ENCODE measurements around the gene NQO2.
"Not testable (repeated sequence)": the region's sequence is repeated elsewhere in the genome, so short reads cannot be mapped to it uniquely, and the experiment has no call there.

The NQO2 gene

DNA sequence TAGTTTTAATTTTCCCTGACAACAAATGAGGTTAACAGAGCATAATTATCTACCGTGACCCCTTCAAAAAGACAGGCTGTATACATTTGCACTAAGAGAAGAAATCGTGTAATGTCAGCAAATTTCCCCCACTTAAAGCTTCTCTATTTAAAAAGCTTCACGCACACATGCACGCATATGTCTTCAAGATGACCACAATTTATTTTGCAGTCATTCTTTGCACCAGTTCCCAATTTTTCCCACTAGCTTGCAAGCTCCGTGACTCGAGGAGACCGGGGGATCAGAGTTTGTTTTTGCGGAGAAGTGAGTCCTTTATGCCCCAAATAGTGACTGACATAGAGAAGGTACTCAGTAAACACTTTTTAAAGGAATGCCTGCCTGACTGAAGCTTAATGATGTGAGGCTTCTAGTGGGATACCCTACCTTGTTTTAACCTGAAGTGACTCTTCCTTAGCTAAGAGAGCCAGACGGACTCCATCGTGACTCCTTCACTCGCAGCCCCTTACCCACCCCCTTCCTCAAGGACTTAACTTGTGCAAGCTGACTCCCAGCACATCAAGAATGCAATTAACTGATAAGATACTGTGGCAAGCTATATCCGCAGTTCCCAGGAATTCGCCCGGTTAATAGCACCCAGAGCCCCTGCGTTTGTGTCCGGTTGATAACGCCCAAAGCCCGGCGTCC lies 9.3 kb upstream of the NQO2 start:
- DNase-seq: peak; percentile 56

DNA sequence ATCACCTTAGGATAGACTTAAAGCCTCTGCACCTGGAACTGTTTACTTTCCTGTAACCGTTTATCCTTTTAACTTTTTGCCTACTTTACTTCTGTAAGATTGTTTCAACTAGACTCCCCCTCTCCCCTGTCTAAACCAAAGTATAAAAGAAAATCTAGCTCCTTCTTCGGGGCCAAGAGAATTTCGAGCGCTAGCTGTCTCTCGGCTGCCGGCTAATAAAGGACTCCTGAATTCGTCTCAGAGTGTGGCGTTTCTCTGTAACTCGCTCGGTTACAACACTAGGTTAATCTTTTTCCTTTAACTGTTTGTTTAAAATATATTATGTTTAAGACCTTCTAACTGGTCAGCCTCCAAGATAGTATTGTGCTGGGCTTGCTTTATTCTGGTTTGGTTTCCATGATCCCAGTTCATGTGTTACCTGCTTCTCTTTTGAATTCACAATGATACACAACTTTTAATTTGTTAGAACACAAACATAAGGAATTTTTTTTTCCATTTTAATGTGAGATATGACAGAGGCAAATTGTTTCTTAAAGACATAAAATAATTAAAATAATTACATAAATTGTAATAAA lies 8.7 kb upstream of the NQO2 start:
- DNase-seq: no peak

- DNase-seq: no peak
Observed at GRCh38 chr6:2992330-2992979, 7.2 kb upstream of the NQO2 start.

DNA sequence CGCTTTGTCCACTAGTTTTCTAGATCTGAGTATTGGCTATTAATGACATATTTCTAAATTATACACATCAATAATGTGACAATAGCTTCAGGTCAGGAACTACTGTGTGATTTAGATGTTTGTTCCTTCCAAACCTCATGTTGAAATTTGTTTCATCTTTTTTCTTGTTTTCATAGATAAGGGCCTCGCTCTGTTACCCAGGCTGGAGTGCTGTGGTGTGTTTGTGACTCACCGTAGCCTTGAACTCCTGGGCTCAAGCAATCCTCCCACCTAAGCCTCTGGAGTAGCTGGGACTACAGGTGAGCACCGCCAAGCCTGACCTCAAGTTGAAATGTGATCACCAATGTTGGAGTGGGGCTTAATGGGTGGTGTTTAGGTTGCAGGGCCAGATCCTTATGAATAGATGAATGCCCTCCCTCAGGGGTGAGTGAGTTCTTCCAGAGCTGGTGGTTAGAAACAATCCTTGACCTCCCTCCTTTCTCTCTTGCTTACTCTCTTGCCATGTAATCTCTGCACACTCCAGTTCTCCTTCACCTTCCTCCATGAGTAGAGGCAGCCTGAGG lies 5.9 kb upstream of the NQO2 start:
- DNase-seq: no peak

- DNase-seq: not testable (repeated sequence)
Observed at GRCh38 chr6:2998249-2998997, 1.3 kb upstream of the NQO2 start.

- DNase-seq: peak; percentile 79
Observed at GRCh38 chr6:2998998-2999617, 586 bp upstream of the NQO2 start.

- DNase-seq: no peak
Observed at GRCh38 chr6:3001146-3001772, 1.6 kb downstream of the NQO2 start.

- DNase-seq: peak; percentile 86
Observed at GRCh38 chr6:3001773-3002293, 2.1 kb downstream of the NQO2 start.

DNA sequence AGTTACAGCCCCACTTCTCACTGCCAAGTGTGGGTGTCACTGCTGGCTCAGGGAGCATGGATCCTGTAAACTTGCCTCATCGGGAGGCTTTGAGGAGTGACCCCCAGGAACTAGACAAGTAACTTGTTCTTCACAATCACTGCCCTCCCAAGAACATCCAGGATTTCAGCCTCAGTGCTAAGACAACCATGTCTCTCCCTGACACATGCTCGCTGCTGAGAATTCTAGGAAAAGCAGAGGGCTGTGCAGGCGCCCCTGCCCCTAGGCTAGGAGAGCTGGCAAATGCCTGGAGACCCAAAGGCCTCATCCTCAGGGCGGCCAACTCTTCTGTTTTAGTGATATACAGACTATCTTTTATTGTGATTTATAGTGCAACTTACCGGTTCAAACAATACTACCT lies 3.5 kb downstream of the NQO2 start:
- not testable (repeated sequence) for DNase-seq

- DNase-seq: no peak
Observed at GRCh38 chr6:3005077-3005476, 5.4 kb downstream of the NQO2 start.

DNA sequence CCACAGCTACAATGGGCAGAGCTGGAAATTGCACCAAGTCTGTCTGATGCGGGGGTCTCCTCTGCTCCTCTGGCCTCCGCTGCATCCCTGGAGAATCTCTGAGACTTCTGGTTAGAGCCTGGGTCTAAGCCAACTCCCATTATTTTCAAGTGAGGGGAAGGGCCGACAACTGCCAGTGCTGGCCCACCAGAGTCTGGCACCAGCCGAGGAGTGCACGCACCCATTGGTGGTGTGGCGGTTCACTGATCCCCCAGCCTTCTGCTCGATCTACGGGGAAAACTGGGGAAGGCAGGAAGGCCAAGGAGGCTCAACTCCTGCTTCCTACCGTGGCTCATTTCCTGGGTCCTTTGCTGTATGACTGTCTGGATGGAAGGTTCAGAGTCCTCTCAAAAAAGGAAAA lies 6.2 kb downstream of the NQO2 start:
- DNase-seq: no peak

DNA sequence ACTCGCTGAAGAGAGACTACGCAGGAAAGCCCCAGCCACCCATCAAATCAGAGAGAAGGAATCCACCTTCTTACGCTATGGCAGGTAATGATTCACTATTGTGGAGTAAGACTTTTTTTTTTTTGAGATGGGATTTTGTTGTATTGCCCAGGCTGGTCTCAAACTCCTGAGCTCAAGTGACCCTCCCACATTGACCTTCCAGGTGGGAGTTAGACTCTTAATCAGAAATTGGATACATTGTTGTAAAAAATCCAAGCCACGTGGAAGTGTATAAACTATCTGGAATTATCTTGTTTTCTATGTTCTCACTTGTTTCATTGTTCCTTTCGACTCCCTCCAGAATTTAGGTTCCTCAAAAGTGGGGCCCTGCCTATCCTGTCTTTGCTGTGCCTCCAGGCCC lies 6.8 kb downstream of the NQO2 start:
- DNase-seq: no peak

- DNase-seq: no peak
Observed at GRCh38 chr6:3007571-3007970, 7.9 kb downstream of the NQO2 start.

GRCh38 chr6:3008712-3009265 lies 9.1 kb downstream of the NQO2 start:
- not testable (repeated sequence) for DNase-seq

GRCh38 chr6:3009930-3010329 lies 10.2 kb downstream of the NQO2 start:
- no peak for DNase-seq

DNA sequence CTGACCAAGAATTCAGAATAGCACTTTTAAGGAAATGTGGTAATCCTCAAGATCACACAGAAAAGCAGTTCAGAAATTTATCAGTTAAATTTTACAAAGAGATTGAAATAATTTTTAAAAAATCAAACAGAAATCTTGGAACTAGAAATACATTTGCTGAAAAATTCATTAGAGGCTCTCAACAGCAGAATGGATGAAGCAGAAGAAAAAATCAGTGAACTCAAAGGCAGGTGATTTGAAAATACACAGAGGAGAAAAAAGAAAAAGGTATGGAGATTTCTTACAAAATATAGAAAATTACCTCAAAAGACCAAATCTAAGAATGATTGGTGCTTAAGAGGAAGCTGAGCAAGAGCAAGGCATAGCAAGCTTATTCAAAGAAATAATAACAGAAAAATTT lies 11.5 kb downstream of the NQO2 start:
- no peak for DNase-seq

GRCh38 chr6:3011592-3011991 lies 11.9 kb downstream of the NQO2 start:
- no peak for DNase-seq

GRCh38 chr6:3013486-3013885 lies 13.8 kb downstream of the NQO2 start:
- peak; percentile 53 for DNase-seq

DNA sequence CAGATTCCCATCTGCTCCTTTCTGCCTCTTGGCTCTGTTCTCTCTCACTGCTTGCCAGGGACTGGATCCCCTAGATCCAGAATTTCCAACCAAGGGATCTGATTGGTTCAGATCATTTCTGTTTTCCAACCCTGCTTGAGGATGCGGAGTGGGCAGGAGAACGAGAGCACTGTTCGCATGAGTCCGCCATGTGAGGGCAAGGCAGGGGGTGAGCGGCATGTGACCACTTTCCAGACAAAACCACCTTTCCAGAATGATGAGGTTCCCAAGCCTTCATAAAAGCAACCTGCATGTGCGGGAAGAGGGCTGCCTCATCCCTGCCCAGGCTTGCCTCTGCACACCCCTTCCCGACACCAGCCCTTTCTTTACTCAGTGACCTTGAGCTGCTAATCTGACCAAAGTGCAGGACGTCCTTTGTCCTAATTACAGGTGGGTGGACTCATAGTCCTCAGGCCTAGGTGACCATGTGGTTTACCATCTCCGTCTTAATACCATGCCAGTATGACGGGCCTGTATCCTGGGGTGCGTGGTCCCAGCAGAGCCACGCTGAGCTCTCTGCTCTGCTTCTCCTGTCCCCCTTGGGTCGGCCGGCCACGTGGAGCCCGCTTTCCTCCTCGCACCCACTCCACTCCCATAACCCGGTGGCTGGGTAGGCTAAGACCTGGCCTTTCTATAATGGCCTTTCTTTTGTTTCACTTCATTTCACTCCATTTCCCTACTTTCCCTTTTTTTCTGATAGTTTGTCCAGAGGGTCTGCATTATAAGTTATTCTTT lies 14.4 kb downstream of the NQO2 start:
- DNase-seq: no peak

DNA sequence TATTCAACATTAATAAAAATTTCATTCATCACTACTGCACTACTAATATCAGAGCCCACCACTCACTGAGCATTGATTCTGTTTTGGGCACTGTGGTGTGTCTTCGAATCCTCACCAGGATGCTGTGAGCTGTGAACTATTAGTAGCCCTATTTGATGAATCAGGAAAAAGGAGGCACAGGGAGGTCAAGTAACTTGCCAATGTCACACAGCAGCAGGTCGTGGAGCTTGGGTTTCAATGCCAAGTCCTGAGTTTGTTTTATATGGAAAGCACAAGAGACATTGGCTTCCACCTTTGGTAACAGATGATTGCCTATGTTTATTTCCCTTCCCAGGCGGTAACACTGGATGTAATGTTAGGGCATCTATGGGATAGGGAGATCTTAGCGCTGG lies 15.0 kb downstream of the NQO2 start:
- no peak for DNase-seq

DNA sequence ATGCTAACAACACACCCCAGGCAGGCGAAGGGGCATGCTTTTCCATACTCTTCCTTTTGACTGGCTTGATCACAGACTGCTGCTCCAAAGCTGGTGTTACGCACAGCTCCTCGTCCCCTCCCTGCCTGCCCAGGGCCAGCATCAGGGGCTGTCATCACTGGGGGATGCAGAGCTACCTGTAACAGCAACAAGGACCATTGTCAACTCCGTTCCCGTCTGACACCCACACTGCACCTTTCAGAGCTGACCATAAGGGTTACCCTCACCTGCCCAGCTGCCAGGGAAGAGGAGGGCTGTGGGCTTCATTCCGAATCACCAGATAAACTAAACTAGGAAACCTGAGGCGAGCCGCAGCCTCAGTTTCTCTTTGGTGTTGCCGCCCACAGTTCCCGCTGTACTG lies 15.4 kb downstream of the NQO2 start:
- no peak for DNase-seq

Data from fibroblast of skin of right biceps (primary cell).